ENCODE data around the gene EXT2. TPM values are rescaled to one million over a fixed set of nuclear protein-coding genes. Genes with fewer than 3 reads are reported as not detected.

The EXT2 gene
- total and polyA plus RNA-seq, 2 of the 13 experiments (the other 11 are each of a cell fraction or from before 2014, with no cell fraction given) = 61.5 to 68.7 TPM

- BruUV-seq (replicated peaks) = no TSS peak
- intact Hi-C loops (cut with micrococcal nuclease; ENCODE audit: unreplicated experiment) = no loop called here
- H3K4me2 ChIP-seq (ENCODE audit: low read depth, low read length) = no peak overlapping the region
- H3K79me2 ChIP-seq (ENCODE audit: insufficient read depth, low read length) = no peaks in the 10 kb centered on the region
- WGBS (ENCODE audit: low lambda C conversion rate) = over 99% methylated on average over 5 of the region's 5 CpGs
- no peak overlapping the region for H3K27ac ChIP-seq (ENCODE audit: extremely low read length, insufficient read depth, low read length)
- no peaks in the 10 kb centered on the region for H3K4me1 ChIP-seq (ENCODE audit: insufficient read depth, low read length)
- no peak for DNase-seq (ENCODE audit: low spot score)
- H3K4me3 ChIP-seq (replicated peaks in 1 of 3; ENCODE audit: insufficient read depth in 1 of 3, low read depth in 2 of 3, low read length in 3 of 3) = no peak overlapping the region
- H3K9ac ChIP-seq (ENCODE audit: insufficient read depth, low read depth, low read length) = no peak overlapping the region
- no peaks in the 10 kb centered on the region for H4K20me1 ChIP-seq (ENCODE audit: insufficient read depth, low read length)
- in situ Hi-C loops (cut with HindIII; ENCODE audit: extremely low pct_ligation_motif_present, low pct_unique_long_range_greater_than_20kb) = no loop called here
- no peak overlapping the region for H2AFZ ChIP-seq (ENCODE audit: low read length)
- H3K9me3 ChIP-seq (ENCODE audit: low read length) = no peaks in the 10 kb centered on the region
- no peaks in the 10 kb centered on the region for H3K27me3 ChIP-seq (ENCODE audit: control insufficient read depth in 1 of 2, insufficient read depth in 2 of 2, low read length in 2 of 2)
- H3K36me3 ChIP-seq (replicated peaks in 1 of 2; ENCODE audit: control insufficient read depth in 1 of 2, insufficient read depth in 2 of 2, low read length in 2 of 2) = peaks cover 1 to 18% of the 10 kb centered on the region in 2 experiments; a peak in 4 of 5 replicates
- no peak for ATAC-seq
- ChIA-PET CTCF (ENCODE audit: low intra/inter-chr PET ratio, low total read pairs) (no interaction called here), POLR2A (no interaction called here)
- FAIRE-seq = no peak
- TF ChIP-seq PRMT3 (CRISPR knock-in tag; IDR thresholded peaks at IDR 0.05; ENCODE audit: borderline replicate concordance, low read depth) (no peak), ZNF841 (CRISPR knock-in tag; IDR thresholded peaks at IDR 0.05; ENCODE audit: borderline replicate concordance) (no peak), REPIN1 (CRISPR knock-in tag; IDR thresholded peaks at IDR 0.05; ENCODE audit: borderline replicate concordance, low read depth) (no peak), ZNF891 (CRISPR knock-in tag; IDR thresholded peaks at IDR 0.05) (no peak)
- TF ChIP-seq, protein P1, sequence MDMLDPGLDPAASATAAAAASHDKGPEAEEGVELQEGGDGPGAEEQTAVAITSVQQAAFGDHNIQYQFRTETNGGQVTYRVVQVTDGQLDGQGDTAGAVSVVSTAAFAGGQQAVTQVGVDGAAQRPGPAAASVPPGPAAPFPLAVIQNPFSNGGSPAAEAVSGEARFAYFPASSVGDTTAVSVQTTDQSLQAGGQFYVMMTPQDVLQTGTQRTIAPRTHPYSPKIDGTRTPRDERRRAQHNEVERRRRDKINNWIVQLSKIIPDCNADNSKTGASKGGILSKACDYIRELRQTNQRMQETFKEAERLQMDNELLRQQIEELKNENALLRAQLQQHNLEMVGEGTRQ (IDR thresholded peaks at IDR 0.05; ENCODE audit: low read depth, low read length) = no peak
- TF ChIP-seq, protein P1 (CRISPR knock-in tag; IDR thresholded peaks at IDR 0.05; ENCODE audit: borderline replicate concordance) = no peak
Measured at GRCh38 chr11:44104481-44105294, 9.2 kb downstream of the EXT2 start.
